HG03571 (cell line): ENCODE measurements around the gene TNPO3.
"Not testable (repeated sequence)": the region's sequence is repeated elsewhere in the genome, so short reads cannot be mapped to it uniquely, and the experiment has no call there.

ENCODE experiments used
- ATAC-seq: cut with Tn5 transposase; IDR thresholded peaks from one replicate; pipeline ENCODE4 v1.9.1; 2021; ENCODE audit not compliant: unreplicated experiment

Gene TNPO3

DNA sequence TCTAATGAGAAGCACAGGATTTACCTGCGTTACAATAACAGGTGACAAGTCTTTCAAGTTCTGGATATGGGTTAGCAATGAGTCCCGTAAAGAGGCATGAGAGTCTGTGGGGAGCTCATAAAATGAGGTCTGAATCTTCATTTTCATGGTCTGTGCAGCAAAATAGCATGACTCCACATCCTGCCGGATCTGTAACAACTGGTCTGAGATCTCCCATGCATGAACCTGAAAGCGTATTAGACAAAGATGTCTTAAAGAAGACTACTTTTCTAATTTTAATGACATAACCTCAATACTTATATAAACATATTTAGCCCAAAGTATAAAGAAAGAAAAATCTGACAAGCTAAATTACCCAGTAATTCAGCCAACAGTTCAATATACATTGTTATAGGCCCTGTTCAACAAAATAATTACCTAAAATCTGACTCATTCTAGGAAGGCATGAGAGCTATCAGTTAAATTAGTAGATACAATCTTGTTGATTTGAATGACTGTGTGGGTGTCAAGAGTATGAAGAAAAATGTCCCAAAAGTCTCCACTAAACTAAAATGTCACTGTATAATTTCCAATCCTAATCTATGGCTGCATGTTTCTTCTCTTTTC, 36.9 kb downstream of the TNPO3 start:
- ATAC-seq = peak; percentile 81

DNA sequence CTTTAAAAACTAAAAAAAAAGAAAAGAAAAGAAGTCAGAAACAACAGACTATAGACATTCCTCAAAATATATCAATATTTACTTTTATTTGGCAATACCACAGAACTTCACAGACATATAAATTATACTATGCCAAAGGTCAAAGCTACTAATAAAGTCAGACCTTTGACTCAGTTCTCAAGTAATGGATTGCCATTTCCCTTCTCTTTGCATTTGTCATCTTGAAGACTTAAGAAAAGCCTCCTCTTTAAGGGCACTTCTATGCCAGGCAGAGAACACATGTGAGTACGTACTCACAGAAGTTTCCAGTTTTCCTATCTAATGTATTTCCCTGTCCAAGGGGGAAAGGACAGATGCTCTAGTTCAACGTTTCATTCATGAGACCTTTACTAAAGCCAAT, 37.6 kb downstream of the TNPO3 start:
- no peak for ATAC-seq

DNA sequence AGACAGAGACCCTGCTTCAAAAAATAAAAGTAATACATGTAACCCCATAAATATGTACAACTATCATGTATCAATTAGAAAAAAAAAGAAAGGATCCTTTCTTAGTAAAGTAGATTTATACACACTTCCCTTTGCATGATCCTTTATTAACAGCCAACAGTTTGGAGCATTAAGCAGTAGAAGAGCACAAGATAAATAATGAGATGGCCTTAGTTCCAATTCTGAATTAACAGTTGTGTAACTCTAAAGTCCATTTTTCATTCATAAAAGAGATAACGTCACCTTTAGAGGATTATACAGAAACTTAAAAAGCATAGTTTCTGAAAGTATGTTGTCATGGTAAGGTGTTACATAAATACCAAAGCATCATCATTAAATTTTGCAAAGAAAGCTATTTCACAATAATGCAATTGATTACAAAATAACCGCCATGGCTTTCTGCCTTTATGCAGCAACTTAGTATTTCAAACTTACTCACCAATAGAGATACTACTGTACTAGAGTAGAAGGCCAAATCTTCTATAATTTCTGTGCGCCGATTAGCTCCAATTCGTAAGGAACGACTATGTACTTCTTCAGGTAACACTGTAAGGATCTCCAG, 40.3 kb downstream of the TNPO3 start:
- ATAC-seq = no peak

DNA sequence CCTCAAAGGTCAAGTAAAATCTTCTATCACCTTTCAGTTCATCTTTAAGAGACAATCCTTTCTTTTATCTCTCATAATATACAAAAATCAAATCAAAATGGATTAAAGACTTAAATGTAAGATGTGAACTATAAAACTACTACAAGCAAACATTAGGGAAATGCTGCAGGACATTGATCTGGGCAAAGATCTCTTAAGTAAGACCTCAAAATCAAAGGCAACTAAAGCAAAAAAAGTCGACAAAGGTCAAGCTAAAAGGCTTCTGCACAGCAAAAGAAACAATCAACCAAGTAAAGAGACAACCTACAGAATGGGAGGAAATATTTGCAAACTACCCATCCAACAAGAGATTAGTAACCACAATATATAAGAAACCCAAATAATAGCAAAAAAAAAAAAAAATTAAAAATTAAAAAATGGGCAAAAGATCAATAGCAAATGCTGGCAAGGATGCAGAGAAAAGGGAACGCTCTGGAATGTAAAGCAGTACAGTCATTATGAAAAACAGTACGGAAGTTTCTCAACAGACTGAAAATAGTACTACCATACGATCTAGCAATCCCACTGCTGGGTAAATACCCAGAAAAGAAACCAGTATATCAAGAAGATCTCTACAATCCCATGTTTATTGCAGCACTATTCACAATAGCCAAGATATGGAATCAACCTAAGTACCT, 41.7 kb downstream of the TNPO3 start:
- ATAC-seq = no peak

DNA sequence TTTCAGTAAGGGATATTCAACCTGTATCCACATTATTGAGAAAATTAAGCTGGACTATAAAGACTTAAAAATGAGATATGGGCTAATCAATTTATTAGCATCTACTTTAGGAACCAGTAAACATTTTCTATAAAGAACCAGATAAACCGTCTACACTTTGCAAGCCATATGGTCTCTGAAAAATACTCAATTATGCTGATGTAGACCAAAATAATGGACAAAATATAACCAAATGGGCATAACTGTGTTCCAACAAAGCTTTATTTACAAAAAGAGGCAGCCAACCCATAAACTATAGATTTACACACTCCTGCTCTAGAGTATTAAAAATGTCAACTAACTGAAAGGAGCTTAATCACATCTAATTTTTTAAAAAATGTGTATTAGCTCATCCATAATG, 42.3 kb downstream of the TNPO3 start:
- no peak for ATAC-seq

DNA sequence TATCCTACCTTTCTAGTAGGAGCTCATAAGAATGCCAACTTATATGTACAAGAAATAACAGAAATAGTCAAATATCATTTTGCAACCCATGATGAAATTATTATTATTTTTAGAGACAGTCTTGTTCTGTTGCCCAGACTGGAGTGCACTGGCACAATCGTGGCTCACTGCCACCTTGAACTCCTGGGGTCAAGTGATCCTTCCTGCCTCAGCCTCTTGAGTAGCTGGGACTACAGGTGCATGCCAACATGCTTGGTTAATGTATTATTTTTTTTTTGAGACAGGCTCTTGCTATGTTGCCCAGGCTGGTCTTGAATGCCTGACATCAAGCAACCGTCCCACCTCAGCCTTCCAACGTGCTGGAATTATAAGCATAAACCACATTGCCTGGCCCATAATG, 44.8 kb downstream of the TNPO3 start:
- ATAC-seq = no peak

DNA sequence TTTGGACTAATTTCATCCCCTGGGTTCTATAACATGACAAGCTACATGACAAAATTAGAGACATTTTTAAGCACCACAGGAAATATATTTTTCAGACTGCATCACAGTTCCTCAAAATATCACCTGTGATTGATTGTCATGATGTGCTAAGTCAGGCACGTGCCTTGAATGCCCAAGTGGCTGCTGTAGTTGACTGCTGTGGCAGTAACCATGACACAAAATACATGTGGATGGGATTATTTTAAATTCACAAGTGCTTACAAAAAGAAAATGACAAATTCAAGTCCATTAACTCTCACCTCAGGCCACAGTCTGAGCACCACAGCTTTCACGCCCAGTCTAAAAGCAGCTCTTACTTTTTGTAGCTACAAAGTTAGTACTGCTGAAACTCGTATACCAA, 45.5 kb downstream of the TNPO3 start:
- peak; percentile 67 for ATAC-seq

DNA sequence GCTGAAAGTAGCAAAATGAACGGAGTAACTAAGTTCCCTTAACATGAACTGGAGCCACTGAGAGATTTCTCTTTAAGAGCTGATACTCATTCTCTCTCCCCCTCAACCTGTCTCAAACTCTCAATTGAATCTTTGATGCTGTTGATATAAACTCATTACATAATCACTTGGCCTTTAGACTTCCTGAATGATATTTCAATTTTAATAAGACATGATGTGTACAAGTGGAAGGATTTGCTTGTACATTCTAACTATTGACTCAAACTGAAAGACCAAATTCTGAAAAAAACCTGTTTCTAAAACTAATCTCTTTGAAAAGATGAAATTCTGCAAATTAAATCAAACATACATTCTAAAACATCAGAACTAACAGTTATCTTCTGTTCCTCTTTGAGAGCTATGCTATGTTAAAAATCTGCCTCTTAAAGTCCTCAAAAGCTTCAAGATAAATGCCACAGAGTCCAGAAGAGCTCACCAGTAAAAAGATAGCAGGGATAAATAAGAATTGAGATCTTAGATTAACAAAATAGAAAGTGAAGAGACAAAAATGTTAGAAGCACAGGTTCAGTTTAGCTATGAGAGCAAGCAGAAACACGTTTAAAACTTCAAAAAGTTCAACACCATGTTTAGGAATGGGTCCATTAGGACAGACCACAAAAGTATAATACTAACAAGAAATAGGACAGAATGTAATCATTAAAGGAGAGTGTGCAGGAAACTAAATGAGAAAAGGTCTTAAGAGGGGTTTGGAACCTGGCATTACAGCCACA, 46.1 kb downstream of the TNPO3 start:
- ATAC-seq = peak; percentile 5

DNA sequence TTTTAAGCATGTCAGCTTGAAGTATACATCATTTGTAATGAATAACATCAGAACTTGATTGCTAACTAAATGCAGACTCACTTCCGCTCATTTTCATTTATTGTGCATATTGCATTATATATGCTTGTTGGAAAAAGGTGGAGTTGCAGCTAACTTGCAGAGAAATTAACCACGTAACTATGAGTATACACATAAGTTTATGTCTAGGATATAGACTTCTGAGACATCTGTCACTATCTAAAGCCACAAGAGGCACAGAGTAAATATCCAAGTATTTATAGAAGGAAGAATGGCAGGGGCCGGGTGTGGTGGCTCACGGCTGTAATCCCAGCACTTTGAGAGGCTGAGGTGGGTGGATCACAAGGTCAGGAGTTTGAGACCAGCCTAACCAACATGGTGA, 47.3 kb downstream of the TNPO3 start:
- no peak for ATAC-seq

DNA sequence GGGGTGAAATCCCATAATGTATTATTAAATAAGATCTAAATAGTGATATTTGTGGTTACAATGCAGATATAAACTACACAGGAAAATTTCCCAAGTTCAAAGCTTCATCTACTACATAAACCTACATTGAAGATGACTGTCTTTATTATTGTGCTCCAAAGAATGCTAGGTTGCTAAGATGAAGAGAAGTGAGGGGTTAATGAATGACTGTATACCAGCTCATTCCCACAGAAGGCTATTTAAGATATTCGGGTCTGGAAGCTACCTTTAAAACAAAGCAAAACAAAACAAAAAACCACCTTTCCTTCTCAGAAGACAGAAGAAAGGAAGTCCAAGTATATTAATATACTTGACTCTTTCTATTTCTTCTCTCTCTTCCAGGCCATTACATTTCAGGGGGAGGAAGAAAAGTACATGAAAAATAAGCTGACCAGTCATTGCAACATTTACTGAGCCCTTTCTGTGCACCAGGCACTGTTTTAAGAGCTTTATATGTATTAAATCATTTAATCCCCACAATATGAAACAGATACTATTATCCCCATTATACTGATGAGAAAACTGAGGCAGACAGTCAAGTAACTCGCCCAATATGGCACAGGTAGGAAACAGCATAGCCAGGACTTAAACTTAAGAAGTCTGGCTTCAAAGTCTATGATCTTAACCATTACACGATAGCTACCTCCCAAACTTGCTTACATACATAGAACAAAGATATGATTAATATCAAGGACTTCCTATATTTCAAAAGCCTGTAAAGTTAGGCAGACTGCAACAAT, 48.1 kb downstream of the TNPO3 start:
- ATAC-seq = no peak

DNA sequence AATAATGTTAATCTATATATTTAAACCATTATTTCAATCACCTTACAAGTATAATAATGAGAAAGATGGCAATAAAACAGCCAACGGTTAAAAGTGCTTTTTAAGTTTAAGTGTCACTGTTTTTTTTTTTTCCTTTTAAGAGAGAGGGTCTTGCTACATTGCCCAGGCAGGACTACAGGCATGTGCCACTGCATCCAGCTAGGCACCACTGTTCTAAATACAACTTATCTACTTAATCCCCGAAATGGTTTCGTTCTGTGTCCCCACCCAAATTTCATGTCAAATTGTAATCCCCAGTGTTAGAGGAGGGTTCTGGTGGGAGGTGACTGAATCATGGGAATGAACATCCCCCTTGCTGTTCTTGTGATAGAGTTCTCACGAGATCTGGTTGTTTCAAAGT, 49.7 kb downstream of the TNPO3 start:
- no peak for ATAC-seq

DNA sequence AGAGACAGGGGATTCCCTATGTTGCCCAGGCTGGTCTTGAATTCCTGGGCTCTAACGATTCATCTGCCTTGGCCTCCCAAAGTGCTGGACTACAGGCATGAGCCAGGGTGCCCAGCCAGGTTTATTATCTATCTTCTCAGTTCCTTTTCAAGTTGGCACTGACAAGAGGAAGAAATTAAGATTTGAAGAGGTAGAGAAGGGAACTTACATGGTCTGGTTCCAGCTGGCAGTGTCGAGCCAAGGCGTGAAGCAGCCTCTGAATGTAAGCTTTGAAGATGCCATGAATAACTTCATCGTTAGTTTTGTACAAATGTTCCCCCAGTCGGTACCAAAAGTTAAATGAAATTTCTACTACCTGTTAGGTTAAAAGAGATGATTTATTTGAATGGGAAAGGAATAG, 57.7 kb downstream of the TNPO3 start:
- no peak for ATAC-seq

DNA sequence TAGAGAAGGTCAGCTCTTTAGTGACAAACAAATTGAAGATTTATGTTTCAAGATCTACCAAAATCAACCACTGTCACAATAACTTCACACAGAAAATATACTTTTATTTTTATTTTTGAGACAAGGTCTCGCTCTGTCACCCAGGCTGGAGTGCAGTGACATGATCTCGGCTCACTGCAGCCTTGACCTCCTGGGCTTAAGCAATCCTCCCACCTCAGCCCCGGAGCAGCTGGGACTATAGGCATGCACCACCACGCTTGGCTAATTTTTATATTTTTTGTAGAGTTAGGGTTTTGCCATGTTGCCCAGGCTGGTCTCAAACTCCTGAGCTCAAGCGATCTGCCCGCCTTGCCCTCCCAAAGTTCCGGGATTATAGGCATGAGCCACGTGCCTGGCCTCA, 60.4 kb downstream of the TNPO3 start:
- not testable (repeated sequence) for ATAC-seq

DNA sequence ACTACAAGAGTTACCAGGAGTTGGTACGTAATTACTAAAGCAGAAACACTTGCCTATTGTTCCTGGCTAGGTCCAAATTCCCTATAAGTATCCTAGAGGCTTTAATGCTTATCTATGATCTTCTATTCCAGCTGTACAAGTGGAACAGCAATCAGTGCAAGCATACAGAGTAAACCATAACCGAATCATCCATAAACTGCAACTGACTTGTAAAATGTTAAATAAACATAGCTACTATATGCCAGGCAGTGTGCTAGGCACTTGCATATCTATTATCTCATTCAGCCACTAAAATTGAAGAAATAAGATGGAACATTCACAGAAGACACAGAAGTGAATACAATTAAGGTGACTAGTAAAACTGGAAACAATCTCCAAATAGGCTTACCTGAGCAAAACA, 61.5 kb downstream of the TNPO3 start:
- ATAC-seq = no peak

DNA sequence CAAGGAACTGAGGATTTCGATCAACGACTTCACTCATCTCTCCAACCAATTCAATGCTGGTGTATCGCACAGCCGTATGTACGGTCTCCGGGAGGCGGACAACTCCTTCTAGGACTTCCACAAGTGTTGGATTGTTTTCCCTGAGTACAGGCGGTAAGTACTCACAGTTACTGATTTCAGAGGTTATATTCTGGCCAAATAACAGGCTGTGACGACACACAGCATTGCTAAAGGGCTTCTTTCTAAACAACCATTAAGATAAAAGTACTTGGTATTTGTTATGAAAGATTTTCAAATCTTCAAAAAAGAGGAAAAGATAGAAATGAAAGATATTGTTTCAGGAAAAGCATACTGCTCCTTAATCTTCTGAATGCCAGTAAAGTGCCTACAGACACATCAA, 65.0 kb downstream of the TNPO3 start:
- ATAC-seq = no peak

DNA sequence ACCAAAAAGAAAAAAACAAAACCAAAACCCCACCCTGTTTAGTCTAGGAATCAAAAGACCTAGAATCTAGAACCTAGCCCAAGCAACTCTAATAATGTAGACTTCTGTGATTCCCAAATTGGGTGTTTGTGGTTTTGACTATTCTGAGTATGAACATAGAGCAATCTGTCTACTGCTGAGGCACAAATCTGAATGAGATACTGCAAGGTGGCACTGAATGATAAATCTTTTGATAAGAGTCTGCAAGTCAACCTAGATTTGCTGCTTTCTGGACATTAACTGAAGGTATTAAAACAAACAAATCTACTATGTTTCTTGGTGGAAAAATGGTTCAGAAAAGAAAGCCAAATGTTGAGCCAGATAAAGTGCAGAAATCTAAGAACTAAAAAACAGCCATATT, 66.5 kb downstream of the TNPO3 start:
- ATAC-seq = no peak

DNA sequence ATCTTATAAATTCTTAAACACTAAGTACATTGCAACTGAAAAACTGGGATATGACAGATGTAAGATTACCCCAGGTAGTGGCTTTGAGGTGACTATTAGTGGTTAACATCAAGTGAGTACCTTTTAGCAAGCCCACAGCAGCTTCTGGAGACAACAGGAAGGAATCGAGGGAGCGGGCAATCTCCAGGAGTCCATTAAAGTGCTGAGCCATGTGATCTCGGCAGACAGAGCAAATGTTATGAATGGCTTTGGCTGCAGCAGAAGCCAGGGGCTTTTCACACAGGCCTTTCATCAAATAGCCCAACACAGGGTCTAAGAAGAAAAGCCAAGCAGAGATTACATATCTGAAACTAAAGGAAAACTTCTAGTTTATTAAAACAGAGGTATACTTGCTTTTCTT, 68.3 kb downstream of the TNPO3 start:
- ATAC-seq = no peak

DNA sequence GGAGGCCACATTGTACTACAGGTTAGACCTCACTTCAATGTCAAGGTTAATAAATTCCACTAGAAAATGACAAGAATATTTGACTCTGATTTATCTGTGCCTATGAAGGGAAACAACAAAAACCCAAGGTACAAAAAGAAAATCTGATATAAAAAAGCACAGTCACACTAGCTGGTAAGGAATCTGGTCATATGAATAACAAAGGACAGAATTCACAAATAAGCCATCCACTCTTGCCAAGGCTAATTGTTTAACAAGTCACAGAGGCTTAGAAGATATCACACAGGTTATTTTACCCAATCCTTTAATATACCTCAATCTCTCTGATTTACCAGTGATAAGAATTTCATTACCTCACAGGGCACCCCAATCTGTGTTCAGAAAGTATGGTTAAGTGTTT, 69.3 kb downstream of the TNPO3 start:
- ATAC-seq = no peak

DNA sequence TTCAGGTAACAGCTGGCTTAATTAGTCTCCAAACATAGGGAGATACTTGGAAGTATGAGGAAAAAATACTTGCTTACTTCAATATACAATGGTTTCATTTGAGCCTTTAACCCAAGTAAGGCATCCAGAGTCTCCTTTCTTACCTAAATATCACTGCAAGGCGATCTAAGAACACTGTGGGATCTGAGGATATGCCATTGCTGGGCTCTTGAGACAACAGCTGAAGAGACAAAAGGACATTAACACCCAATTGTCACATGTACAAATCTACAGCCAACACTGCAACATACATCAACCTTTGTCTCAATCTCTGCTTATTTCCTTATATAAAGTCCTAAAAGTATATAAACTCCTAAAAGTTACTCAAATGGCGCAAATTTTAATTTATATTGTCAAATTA, 72.8 kb downstream of the TNPO3 start:
- no peak for ATAC-seq

DNA sequence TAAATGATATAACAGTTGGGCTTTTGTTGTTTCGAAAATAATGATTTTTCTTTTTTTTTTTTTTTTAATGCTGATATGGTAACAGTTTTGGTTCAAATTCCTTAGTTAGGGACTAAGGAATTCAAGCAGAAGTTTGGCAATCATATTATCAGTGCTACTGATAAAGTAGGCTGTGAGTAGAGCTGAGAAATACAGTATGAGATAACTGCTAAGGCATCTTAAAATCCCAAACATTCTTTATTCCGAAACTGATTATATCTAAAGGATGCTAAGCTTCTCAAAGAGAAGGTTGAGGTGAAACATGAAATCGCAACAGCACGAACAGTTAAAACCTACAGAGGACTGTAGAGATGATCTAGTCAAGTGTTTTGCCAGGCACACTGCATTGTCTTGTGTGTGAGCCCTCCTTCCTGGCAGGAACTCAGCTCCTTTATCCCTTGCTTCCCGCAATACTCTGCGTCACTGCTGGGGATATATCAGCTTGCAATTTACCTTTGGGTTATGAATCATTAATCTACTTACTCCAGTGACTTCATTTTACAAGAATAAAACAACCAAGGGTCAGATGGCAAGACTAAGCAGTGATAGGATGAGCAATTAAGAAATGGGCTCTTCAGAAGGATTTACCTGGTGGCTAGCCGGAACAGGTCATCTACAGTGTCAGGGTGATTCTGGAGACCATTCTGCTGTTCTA, 80.5 kb downstream of the TNPO3 start:
- ATAC-seq = no peak

DNA sequence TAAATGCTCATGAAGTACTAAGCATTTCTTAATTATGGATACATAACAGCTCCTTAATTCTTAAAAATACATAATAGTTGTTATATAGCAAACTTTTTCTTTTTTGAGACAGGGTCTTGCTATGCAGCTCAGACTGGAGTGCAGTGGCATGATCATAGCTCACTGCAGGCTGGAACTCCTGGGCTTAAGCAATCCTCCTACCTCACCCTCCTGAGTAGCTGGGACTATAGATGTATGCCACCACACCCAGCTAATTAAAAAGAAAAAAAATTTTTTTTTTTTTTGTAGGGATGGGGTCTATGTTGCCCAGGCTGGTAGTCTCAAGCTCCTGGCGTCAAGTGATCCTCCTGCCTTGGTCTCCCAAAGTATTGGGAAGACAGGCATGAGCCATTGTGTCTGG, 86.3 kb downstream of the TNPO3 start:
- no peak for ATAC-seq
